NCI-H1694 treated with DMSO at 0.1 percent for 48 hours (cell line): ENCODE data around the gene GOLGA8B.
"Not testable (repeated sequence)": the region's sequence is repeated elsewhere in the genome, so short reads cannot be mapped to it uniquely, and the experiment has no call there.

Source experiments
- DNase-seq: peaks from one replicate; lab custom pipeline; 2025; lab: John Stamatoyannopoulos, UW

Gene GOLGA8B

DNA sequence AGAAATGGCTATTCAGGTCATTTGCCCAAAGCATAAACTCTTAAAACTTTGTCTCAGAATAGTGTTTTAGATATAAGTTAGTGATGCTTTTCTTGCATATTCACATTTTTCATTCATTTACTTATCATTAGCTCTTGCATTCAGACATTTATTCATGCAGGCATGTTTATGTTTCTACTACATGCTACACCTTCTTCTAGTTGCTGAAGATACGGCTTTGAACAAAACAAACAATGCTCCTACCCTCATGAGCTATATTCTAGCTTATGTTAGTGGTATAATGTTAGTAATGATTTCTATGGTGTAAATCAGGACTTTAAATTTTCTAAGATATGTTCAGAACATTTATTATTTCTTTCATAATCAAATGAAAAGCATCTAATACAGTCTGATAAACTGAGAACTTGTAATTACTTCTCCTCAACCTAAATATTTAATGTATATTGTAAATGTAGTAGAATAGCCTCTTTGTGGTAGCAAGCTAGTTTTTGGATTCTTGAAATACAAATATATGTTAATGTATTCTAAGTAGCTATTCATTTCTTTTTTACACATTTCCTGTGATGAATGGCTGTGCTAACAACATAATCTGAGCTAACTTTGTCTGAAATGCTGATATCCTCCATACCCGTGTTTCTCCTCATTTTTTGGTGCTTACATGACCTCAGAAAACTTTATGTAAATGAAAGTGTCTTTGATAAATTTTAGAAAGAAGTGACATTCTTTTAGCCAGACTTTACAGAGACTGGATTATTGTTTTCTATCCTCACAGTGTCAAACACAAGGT, 15.5 kb upstream of the GOLGA8B start:
- DNase-seq: no peak

DNA sequence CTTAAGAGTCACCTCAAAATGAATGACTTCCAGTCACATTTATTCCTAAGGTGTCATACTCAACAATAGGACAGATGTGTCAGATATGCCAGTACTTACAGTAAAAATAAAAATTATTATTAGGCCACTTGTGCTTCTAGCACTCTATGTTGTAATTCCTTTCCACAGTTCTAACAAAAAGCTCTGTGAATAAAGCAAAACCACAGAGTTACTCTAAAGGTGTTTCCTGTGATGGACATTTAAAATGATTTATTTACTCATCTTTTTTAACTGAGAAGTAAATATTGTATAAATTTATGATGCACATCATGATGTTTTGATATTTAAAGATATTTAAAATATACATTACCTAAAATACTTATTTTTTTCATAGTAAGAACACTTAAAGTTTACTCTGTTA, 13.9 kb upstream of the GOLGA8B start:
- no peak for DNase-seq

DNA sequence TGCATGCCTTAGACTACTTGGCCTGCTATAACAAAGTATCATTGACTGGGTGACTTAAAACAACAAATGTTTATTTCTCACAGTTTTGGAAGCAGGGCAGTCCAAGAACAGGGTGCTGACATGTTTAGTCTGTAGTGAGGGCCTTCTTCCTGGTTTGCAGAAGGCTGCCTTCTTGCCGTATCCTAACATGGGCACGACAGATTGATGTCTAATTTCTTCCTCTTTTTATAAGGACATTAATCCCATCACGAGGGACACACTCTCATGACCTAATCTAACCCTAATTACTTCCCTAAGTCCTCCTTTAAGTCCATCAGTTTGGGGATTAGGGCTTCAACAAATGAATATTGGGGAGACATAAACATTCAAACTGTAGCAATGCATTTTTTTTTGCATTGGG, 10.9 kb upstream of the GOLGA8B start:
- DNase-seq: no peak

DNA sequence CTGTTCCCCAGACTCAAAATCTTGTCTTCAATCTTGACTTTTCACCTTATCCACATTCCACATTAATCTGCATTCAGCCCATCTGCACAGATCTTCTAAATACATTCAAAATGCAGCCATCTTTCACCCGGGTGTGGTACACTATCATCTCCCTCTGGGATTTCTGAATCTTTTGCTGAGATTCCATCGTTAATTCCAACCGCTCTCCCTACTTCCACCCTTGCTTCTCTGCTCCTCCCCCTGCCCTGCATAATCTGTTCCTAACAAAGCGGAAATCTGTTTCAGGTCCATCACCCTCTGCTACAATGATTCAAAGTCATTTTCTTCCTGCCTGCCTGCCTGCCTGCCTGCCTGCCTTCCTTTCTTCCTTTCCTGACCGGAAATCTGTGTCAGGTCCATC, 7.9 kb upstream of the GOLGA8B start:
- no peak for DNase-seq

DNA sequence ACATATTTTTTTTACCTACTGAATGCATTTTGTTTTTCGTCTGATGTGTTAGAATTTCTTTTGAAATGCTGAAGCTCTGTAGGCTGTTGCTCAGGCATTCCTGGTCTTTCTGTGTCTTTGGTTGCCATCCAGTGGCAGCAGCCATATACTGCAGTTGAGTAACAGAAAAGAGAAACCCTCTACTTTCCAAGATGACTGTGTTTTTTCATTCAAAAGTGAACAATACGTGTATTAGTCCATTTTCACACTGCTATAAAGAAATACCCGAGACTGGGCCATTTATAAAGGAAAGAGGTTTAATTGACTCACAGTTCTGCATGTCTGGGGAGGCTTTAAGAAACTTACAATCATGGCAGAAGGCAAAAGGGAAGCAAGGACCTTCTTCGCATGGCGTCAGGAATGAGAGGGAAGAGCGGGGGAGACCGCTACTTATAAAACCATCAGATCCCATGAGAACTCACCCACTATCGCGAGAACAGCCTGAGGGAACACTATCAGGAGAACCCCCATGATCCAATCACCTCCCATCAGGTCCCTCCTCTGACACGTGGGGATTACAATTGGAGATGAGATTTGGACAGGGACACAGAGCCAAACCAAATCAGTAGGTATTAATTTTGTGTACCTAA, 4.7 kb upstream of the GOLGA8B start:
- peak; percentile 76 for DNase-seq

DNA sequence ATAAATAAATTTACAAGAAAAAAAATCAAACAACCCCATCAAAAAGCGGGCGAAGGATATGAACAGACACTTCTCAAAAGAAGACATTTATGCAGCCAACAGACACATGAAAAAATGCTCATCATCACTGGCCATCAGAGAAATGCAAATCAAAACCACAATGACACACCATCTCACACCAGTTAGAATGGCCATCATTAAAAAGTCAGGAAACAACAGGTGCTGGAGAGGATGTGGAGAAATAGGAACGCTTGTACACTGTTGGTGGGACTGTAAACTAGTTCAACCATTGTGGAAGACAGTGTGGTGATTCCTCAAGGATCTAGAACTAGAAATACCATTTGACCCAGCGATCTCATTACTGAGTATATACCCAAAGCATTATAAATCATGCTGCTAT, 2.5 kb upstream of the GOLGA8B start:
- DNase-seq: not testable (repeated sequence)

DNA sequence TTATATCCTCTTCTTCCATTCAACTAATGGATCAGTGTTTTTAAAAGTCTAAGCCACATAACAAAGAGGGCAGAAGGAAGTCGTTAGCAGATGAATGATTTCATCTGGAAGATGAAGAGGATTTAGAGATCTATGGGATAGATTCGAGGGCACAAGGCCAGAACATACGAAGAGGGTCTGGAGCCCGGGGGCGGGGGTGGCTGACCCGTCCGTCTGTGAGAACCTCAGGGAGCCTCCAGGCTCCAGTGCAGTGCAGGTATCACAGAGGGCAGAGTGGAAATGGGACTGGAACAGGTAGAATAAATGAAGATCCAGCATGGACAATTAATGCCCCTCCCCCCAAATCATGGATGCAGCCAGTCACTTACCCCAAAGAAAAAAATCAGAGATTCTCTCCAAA, 1.5 kb upstream of the GOLGA8B start:
- DNase-seq: no peak

DNA sequence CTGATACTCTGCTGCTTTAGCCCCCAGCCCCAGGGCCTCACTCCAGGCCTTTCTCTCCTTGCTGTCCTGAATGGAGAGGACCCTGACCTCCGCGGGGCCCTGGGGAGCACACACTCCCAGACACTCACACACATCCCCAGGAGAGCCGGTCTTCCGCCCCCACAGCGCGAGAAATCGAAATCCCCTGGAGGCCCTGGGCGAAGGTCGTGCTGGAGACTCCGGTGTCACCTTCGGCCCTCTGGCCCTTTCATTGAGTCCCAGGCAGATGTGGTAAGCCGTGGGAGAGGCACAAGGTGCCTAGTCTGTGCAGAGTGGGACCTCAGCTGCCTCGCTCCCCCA, 848 bp upstream of the GOLGA8B start:
- no peak for DNase-seq

DNA sequence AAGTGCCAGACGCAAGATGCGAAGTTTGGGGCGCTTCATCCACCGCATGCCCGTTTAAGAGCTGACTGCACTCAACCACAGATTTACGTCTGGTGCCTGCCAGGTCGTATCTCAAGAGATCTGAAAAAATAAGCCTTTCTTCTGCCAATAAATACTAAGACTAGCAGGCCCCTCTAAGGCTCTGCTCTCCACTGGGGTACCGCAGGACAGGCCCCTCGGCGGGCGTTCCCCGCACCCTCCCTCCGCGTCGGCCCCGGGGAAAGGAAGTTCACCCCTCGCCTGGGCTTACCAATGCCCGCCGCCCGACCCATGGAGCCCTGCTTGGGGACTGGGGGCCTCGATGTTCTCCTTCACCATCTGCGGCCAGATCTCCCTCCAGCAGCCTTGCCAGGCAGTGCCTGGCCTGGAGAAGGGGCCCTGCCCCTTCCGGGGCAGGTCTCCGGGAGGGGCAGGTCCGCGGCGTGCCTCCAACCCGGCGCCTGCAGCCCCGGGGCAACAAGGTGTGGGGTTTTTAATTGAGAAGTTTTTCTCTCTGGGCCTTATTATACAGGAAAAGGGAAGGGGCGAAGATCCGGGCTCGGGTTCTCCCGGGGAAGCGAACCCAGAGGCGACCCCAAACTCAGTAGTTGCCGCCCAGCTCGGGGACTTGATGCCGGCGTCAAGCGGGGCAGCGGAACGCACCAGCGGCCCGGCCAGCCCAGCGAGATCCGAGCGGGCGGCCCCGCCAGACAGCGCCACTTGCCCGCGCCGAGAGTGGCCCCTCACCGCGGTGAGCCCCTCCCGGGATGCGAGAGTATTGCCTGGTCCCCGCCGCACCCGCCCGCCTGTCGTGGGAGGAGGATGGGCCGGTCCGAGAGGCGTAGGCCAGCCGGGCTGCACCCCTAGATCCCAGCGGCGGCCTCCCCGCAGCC, 735 bp downstream of the GOLGA8B start:
- DNase-seq: peak; percentile 18

DNA sequence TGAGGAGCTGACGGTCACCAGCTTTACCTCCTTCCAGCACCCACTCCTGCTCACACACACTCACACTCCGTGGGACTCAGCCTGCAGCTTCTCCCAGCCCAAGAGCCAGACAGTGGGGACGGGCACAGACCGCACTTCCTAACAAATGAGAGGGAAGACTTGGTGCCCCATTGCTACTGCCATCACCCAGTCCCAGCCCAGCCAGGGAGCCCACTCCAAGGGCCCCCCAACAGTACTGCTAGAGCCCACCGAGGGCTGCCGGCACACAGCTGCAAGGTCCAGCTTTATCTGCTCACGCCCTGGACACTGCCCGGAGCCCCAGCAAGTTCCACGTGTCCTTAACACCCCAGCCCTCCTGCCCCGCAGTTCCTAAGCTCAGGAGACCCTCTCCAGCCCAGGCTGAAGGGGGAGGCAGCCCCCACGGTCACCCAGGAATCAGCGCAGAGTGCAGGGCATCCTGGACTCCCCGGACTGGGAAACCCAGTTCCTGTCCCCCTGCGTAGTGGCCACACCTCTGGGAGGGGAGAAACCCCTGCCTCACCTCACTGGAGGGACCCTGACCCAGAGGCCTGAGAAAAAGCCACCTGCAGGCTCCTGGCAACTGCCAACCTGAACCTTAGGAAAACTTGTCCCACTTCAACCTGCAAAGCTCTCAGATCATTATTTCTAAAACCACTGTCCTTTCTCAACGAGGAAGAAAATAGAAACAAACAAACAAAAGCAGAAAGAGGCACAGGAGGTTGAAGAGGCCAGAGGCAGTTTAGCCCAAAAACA, 1.6 kb downstream of the GOLGA8B start:
- not testable (repeated sequence) for DNase-seq

DNA sequence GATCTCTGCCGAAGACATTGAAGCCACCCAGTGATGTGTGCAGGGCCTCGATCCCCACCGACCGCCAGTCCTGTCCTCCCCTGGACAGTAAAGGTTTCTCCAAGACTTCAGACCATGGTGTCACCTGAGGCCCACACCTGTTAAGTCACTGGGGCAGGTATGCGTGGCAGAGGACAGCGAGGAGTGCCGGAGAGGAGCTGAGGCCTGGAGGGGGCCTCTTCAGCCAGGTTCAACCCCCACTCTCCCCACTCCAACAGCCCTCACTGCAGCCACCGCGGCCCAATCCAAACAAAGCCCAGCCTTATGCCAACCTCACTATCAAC, 2.4 kb downstream of the GOLGA8B start:
- no peak for DNase-seq

DNA sequence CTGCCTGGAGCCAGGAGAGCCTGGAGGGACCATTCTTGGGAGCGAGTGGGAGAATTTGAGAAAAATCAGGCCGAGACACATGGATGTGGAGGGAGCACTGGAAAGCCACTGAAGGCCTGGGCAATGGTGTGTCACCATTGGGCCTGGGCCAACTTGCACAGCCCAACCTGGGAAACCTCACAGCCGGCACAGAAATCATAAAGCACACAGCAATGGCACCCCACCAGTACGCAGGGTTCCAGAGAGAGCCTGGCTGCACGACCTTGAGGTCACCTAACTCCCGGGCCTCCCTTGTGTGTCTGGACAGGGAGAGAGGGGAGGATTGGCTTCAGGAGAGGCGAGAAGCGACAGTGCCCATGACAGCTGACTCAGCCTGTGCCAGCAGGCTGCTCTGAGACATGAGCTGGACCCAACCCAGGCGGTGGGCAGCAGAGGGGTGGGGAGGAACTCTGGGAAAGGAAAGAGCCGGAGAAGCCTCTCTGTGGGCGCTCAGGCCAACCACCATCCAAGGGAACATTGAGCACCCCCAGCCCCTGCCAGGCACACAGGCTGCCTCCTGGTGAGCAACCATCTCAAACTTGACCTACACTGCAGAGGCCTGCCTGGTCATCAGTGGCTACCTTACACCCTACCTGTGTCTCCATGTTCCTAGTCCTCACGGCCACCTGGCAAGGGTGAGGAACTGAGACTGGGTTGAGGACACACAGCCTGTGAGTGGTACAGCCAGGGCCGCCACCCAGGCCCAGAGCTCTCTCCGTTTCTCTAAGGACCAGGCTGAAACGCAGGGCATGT, 3.0 kb downstream of the GOLGA8B start:
- DNase-seq: peak; percentile 45

DNA sequence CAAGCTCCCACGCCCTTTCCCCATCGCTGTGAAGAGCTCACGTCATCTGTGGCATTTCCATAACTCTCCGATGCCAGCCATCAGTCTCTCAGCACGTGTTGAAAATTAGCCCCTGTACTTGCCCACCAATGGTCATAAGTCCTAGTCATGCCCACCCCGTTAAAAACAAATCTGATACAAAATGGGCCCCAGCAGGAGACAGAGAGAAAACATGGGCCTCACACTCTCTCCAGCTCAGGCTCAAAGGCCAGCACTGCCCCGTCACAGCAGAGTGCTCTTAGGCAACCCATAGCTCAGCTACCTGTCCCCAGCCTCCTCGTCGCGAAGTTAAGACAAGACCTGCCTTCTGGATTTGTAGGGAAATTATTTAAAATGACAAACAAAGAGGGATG, 5.2 kb downstream of the GOLGA8B start:
- no peak for DNase-seq

DNA sequence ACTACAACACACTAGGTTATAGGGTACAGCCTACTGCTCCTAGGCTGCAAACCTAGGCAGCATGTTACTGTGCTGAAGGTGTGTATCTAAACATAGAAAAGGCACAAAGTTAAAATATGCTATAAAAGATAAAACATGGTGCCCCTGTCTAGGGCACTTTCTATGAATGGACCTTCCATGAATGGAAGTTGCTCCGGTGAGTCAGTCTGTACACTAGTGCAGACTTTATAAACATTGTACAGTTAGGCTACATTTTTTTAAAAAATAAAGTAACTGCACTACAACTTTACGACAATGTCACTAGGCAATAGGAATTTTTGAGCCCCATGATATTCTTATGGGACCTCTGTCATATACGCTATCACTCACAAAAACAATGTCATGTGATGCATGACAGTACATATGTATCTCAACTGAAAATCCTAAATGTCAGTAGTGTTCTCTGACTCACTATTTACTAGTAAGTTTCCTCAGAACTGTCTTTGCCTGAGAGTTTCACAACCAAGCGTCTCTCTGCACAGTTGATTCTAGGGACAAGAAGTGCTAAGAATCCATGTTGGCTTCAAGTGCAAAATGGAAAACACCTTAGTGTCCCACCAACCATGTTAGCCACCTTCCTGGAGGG, 5.7 kb downstream of the GOLGA8B start:
- not testable (repeated sequence) for DNase-seq

DNA sequence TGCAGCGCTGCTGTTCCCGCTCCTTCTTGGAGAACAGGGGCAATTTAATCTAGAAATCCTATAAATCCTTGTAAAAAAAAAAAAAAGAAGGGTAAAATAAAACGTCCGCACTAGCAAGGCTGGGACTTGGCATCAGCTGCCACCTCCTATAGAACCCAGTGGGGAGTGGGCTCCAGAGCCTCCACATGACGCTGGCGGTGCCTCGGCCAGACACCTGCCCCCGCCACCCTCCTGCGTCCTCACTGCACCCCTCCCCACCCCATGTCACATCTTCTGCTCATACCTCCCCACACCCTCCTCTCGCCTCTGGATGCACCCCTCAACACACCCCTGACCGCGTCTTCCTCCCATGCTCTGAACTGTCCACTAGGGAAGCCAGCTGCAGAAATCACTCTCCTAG, 8.4 kb downstream of the GOLGA8B start:
- DNase-seq: not testable (repeated sequence)

DNA sequence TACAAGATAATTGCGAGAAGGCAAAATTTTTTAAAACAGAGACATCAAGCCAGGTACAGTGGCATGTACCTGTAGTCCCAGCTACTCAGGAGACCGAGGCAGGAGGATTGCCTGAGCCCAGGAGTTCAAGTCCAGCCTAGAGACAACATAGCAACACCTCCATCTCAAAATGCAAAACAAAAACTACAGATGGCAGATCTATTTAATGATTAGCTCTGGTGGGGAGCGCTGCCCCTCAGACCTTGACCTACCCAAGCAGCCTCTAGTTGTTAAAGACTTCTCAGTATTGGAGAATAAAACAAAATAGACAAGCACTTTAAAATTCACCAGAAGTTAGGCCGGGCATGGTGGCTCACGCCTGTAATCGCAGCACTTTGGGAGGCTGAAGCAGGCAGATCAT, 10.5 kb downstream of the GOLGA8B start:
- not testable (repeated sequence) for DNase-seq

DNA sequence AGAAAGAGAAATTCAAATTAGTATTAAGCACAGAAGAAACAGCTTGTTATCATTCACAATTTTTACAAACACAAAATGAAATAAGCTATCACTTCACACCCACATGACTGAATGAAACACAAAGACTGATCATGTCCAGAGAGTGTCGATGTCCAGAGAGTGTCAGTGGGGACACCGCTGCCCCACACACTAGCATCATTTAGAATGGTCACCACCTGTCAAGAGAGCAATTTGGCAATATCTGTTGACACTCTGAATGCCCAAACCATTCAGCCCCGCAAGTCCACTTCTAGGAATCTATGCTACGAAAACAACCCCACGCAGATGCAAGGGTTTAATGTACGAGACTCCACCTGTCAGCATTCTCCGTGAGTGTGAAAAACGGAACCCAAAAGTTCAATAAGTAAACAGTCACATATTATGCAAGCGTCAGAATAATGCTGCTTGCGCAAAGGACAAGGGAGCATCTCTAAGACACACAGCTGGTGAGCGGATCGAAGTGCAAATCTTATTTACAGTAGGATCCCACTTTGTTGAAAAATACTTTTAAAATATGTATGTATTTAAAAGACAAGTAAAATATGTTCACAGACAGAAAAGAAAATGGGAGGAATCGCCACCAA, 11.3 kb downstream of the GOLGA8B start:
- DNase-seq: not testable (repeated sequence)

DNA sequence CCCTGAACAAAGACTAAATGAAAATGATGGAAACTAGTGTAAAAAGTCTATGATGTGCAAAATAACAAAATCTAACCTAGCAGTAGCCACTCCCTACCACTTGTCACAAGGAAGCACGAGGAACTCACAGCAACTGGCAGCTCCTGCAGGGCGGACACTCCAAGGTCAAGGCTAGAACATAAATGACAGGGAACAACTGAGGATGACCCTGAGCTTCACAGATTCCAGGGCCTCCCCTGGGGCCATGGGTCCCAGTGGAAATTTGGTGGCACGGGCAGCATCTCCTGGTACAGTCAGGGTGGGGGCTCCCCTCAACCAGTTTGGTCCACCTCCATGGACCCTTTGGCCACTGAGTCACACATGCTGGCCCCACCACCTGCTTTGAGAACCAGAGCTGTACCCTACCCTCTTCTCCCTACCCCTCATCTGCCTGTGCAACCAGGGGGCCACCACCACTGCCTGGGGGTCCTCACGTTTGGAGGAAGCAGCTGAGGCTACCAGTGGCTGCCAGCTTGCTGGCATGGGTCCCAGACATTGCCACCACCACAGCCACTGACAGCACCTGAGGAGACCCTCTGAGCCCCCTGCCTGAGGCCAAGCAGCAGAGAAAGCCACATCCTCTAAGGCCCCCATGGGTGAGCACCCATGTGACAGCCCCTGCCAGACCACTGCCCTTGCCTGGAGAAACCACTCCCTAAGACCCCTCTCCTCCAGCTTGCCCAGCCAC, 13.6 kb downstream of the GOLGA8B start:
- DNase-seq: not testable (repeated sequence)

DNA sequence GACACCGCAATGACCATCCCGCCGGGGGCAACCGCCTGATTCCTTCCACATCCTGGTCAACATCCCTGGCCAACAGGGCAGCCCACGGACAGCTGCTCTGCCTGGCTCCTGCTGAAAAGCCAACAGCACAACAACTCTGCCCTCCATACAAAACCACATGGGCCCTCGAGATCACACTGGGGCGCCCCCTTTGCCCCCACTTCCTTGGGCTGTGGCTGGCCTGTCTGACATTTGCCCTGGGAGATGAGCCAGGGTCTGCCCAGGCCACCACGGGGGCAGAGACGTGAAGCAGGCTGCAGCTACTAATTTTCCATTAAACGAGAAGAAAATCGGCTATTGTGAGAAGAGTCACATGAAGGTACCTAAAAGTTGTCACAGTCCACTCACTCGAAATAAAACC, 16.3 kb downstream of the GOLGA8B start:
- not testable (repeated sequence) for DNase-seq

DNA sequence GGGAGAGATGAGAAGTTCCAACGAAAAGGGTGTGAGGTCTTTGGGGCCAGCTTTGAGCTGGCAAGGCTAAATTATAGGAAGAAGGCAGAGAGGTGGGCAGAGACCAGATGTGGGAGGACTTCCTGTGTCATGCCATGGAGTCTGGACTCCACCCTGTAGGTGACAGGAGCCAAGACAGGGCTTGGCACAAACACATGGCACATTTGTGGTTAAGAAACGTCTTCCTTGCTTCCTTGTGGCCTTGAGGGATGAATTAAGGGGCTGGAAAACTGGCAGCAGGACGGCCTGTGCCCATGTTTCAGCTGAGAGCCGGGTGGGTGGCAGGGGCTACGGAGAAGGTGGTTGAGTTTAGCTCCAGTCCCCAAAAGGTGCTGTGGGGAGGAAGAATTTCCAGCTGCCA, 18.7 kb downstream of the GOLGA8B start:
- DNase-seq: not testable (repeated sequence)
